ENCODE measurements around the gene ATG9A.

DNA sequence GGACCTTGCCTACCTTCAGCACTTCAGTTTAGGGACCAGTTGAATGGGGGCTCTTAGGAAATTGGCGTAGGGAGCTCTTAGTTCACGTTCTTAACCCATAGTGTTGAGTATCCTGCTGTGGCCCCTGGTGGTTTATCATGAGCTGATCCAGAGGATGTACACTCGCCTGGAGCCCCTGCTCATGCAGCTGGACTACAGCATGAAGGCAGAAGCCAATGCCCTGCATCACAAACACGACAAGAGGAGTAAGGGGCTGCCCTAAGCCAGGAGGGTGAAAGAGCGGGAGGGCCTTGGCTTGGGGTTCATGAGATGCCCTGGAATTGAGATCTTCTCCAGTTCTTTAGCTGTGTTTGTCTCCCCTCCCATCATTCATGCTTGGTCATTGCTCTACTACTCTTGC lies 48.5 kb downstream of the ATG9A start:
- TF ChIP-seq, protein P1, sequence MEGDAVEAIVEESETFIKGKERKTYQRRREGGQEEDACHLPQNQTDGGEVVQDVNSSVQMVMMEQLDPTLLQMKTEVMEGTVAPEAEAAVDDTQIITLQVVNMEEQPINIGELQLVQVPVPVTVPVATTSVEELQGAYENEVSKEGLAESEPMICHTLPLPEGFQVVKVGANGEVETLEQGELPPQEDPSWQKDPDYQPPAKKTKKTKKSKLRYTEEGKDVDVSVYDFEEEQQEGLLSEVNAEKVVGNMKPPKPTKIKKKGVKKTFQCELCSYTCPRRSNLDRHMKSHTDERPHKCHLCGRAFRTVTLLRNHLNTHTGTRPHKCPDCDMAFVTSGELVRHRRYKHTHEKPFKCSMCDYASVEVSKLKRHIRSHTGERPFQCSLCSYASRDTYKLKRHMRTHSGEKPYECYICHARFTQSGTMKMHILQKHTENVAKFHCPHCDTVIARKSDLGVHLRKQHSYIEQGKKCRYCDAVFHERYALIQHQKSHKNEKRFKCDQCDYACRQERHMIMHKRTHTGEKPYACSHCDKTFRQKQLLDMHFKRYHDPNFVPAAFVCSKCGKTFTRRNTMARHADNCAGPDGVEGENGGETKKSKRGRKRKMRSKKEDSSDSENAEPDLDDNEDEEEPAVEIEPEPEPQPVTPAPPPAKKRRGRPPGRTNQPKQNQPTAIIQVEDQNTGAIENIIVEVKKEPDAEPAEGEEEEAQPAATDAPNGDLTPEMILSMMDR (IDR thresholded peaks at IDR 0.05), result no peak
- TF ChIP-seq POLR2A (IDR thresholded peaks at IDR 0.05), result no peak
- no peak for TF ChIP-seq POLR2AphosphoS5 (IDR thresholded peaks at IDR 0.05)
